Measurements from ENCODE around the gene SLC6A6. TPM values are rescaled to one million over a fixed set of nuclear protein-coding genes. Genes with fewer than 3 reads are reported as not detected.
A peak's percentile ranks its signal among the peaks of the same experiment; 100 is the strongest.

The SLC6A6 gene
- total and polyA plus RNA-seq, 4 donors = 14.3 to 19.7 (median 16.9) TPM

- peaks cover 34% of the 10 kb centered on the region for H3K4me1 ChIP-seq (ENCODE audit: control insufficient read depth, insufficient read depth, low read length)
- no peak overlapping the region for H3K27ac ChIP-seq (ENCODE audit: low read depth, low read length)
- WGBS (ENCODE audit: insufficient coverage) = 62% methylated on average over 12 of the region's 15 CpGs
- peaks cover 55% of the 10 kb centered on the region for H3K36me3 ChIP-seq (ENCODE audit: control insufficient read depth, insufficient read depth, low read length)
- no peaks in the 10 kb centered on the region for H3K9me3 ChIP-seq (ENCODE audit: control insufficient read depth, insufficient read depth, low read length)
- no peaks in the 10 kb centered on the region for H3K27me3 ChIP-seq (ENCODE audit: control insufficient read depth, insufficient read depth, low read length)
- DNase-seq (ENCODE audit: low read depth in 4 of 6, low spot score in 6 of 6) = peak in 2 of 6 donors; percentile 41 to 50
- no peak overlapping the region for H3K4me3 ChIP-seq (ENCODE audit: low read depth, low read length)
These were observed 46.6 kb downstream of the SLC6A6 start for GRCh38 chr3:14448756-14449727.

- Histone ChIP-seq H3K27me3 (ENCODE audit: control insufficient read depth, insufficient read depth, low read length) (no peaks in the 10 kb centered on the region), H3K9me3 (ENCODE audit: control insufficient read depth, insufficient read depth, low read length) (no peaks in the 10 kb centered on the region), H3K27ac (ENCODE audit: low read depth, low read length) (no peak overlapping the region), H3K4me3 (ENCODE audit: low read depth, low read length) (no peak overlapping the region), H3K36me3 (ENCODE audit: control insufficient read depth, insufficient read depth, low read length) (peaks cover 52% of the 10 kb centered on the region), H3K4me1 (ENCODE audit: control insufficient read depth, insufficient read depth, low read length) (peaks cover 46% of the 10 kb centered on the region)
- 100% methylated on average over 2 of the region's 3 CpGs for WGBS (ENCODE audit: insufficient coverage)
- no peak for DNase-seq (ENCODE audit: low read depth in 4 of 6, low spot score in 6 of 6)
These were observed 48.1 kb downstream of the SLC6A6 start for GRCh38 chr3:14450506-14450905.

GRCh38 chr3:14450922-14451606 is 48.7 kb downstream of the SLC6A6 start:
- no peak overlapping the region for H3K27ac ChIP-seq (ENCODE audit: low read depth, low read length)
- no peak for DNase-seq (ENCODE audit: low read depth in 4 of 6, low spot score in 6 of 6)
- H3K36me3 ChIP-seq (ENCODE audit: control insufficient read depth, insufficient read depth, low read length) = peaks cover 50% of the 10 kb centered on the region
- WGBS (ENCODE audit: insufficient coverage) = 98% methylated on average over 4 of the region's 5 CpGs
- peaks cover 51% of the 10 kb centered on the region for H3K4me1 ChIP-seq (ENCODE audit: control insufficient read depth, insufficient read depth, low read length)
- no peaks in the 10 kb centered on the region for H3K27me3 ChIP-seq (ENCODE audit: control insufficient read depth, insufficient read depth, low read length)
- H3K9me3 ChIP-seq (ENCODE audit: control insufficient read depth, insufficient read depth, low read length) = no peaks in the 10 kb centered on the region
- H3K4me3 ChIP-seq (ENCODE audit: low read depth, low read length) = no peak overlapping the region

- 66% methylated on average over 16 of the region's 17 CpGs for WGBS (ENCODE audit: insufficient coverage)
- peak overlapping the region; percentile 79 for H3K27ac ChIP-seq (ENCODE audit: low read depth, low read length)
- DNase-seq (ENCODE audit: low read depth in 4 of 6, low spot score in 6 of 6) = no peak
These were observed 49.7 kb downstream of the SLC6A6 start for GRCh38 chr3:14451844-14452739.

GRCh38 chr3:14452740-14453710 is 50.6 kb downstream of the SLC6A6 start:
- peak; percentile 65 to 95 (median 76) for DNase-seq (ENCODE audit: low read depth in 4 of 6, low spot score in 6 of 6)
- Histone ChIP-seq H3K4me1 (ENCODE audit: control insufficient read depth, insufficient read depth, low read length) (peaks cover 51% of the 10 kb centered on the region), H3K4me3 (ENCODE audit: low read depth, low read length) (no peak overlapping the region), H3K36me3 (ENCODE audit: control insufficient read depth, insufficient read depth, low read length) (peaks cover 40% of the 10 kb centered on the region), H3K27me3 (ENCODE audit: control insufficient read depth, insufficient read depth, low read length) (no peaks in the 10 kb centered on the region), H3K9me3 (ENCODE audit: control insufficient read depth, insufficient read depth, low read length) (no peaks in the 10 kb centered on the region), H3K27ac (ENCODE audit: low read depth, low read length) (peak overlapping the region; percentile 79)
- WGBS (ENCODE audit: insufficient coverage) = 11% methylated on average over 25 of the region's 25 CpGs

More at GRCh38 chr3:14451844-14452739, 49.7 kb downstream of the SLC6A6 start:
- Histone ChIP-seq H3K27me3 (ENCODE audit: control insufficient read depth, insufficient read depth, low read length) (no peaks in the 10 kb centered on the region), H3K4me1 (ENCODE audit: control insufficient read depth, insufficient read depth, low read length) (peaks cover 51% of the 10 kb centered on the region), H3K9me3 (ENCODE audit: control insufficient read depth, insufficient read depth, low read length) (no peaks in the 10 kb centered on the region), H3K36me3 (ENCODE audit: control insufficient read depth, insufficient read depth, low read length) (peaks cover 46% of the 10 kb centered on the region), H3K4me3 (ENCODE audit: low read depth, low read length) (no peak overlapping the region)

GRCh38 chr3:14453876-14454638 is 51.7 kb downstream of the SLC6A6 start:
- H3K36me3 ChIP-seq (ENCODE audit: control insufficient read depth, insufficient read depth, low read length) = peaks cover 33% of the 10 kb centered on the region
- peak overlapping the region; percentile 79 for H3K27ac ChIP-seq (ENCODE audit: low read depth, low read length)
- no peaks in the 10 kb centered on the region for H3K27me3 ChIP-seq (ENCODE audit: control insufficient read depth, insufficient read depth, low read length)
- no peaks in the 10 kb centered on the region for H3K9me3 ChIP-seq (ENCODE audit: control insufficient read depth, insufficient read depth, low read length)
- peak in 2 of 6 donors; percentile 36 to 82 for DNase-seq (ENCODE audit: low read depth in 4 of 6, low spot score in 6 of 6)
- H3K4me3 ChIP-seq (ENCODE audit: low read depth, low read length) = no peak overlapping the region
- WGBS (ENCODE audit: insufficient coverage) = 54% methylated on average over 19 of the region's 23 CpGs
- H3K4me1 ChIP-seq (ENCODE audit: control insufficient read depth, insufficient read depth, low read length) = peaks cover 46% of the 10 kb centered on the region

- H3K27ac ChIP-seq (ENCODE audit: low read depth, low read length) = no peak overlapping the region
- peaks cover 33% of the 10 kb centered on the region for H3K36me3 ChIP-seq (ENCODE audit: control insufficient read depth, insufficient read depth, low read length)
- peaks cover 41% of the 10 kb centered on the region for H3K4me1 ChIP-seq (ENCODE audit: control insufficient read depth, insufficient read depth, low read length)
- no peak overlapping the region for H3K4me3 ChIP-seq (ENCODE audit: low read depth, low read length)
- H3K27me3 ChIP-seq (ENCODE audit: control insufficient read depth, insufficient read depth, low read length) = no peaks in the 10 kb centered on the region
- no peaks in the 10 kb centered on the region for H3K9me3 ChIP-seq (ENCODE audit: control insufficient read depth, insufficient read depth, low read length)
- DNase-seq (ENCODE audit: low read depth in 4 of 6, low spot score in 6 of 6) = peak in 1 of 6 donors; percentile 18
- 74% methylated on average over 5 of the region's 8 CpGs for WGBS (ENCODE audit: insufficient coverage)
These were observed 52.4 kb downstream of the SLC6A6 start for GRCh38 chr3:14454639-14455310.
